GM18517 (cell line): Measurements from ENCODE around the gene GPR31.
A peak's percentile ranks its signal among the peaks of the same experiment; 100 is the strongest.

Experiments used
- ATAC-seq: cut with Tn5 transposase; IDR thresholded peaks from one replicate; pipeline ENCODE4 v1.9.1; 2021; ENCODE audit warnings: mild to moderate bottlenecking, moderate library complexity; ENCODE audit not compliant: unreplicated experiment

Gene GPR31

GRCh38 chr6:167120583-167120903 lies 37.2 kb downstream of the GPR31 start:
- ATAC-seq, result no peak

GRCh38 chr6:167119670-167120582 lies 37.9 kb downstream of the GPR31 start:
- ATAC-seq, result no peak

- no peak for ATAC-seq
These were observed 38.9 kb downstream of the GPR31 start for GRCh38 chr6:167118839-167119238.

DNA sequence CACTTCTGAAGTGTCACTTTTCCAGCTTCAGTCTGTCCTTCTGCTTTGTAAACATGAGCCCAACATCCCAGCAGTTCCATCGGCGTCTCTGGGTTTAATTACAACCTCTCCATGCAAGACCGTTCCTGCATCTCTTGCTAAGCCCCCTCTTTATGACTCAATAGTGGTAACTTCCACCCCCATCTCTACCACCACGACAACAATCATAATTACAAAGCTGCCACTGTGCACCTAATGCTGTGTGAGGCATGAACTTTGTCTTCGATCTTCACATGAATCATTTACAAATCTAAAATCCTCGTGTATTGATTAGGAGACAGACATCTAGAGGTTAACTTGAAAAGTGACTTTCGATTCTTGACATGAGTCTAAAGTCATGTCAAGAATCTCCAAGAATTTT lies 39.8 kb downstream of the GPR31 start:
- ATAC-seq, result no peak

- no peak for ATAC-seq
These were observed 40.9 kb downstream of the GPR31 start for GRCh38 chr6:167116838-167117228.

DNA sequence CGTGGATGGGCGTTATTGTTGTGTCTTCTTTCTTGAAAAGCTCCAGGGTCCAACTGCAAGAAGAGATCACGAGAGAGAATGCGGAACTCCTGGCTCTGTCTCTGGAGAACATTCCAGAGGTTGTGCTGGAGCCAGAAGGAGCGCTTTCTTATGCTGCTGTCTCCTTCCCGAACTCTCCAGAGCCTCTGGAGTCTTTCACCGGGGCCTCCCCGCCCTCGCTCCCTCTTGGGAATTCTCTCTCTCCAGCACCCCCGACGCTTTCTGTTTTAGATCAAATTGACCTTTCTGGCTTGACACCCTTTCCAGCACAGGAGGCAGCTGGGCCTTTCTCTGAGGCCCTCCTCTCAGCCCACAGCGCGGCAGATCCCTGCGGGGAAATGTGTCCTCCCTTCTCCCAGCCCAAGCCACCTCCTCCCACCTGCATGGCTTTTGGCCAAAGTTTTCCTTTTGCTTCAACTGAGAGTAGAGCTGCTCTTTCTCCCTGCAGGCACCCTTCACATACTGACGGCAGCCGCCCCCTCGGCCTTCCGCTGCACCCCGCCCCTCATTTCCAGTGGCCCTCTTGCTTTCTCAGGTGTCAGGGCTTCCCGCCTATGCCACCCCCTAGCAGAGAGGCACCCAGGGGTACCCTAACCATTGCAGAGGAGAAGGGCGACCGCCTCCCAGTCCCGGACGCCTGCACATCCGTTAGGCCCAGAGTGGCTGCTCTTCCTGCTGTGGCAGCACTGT lies 41.5 kb downstream of the GPR31 start:
- ATAC-seq, result no peak

- no peak for ATAC-seq
These were observed 42.7 kb downstream of the GPR31 start for GRCh38 chr6:167115054-167115453.

- ATAC-seq, result peak; percentile 80
These were observed 43.6 kb downstream of the GPR31 start for GRCh38 chr6:167113935-167114910.

GRCh38 chr6:167113047-167113754 lies 44.6 kb downstream of the GPR31 start:
- ATAC-seq, result peak; percentile 62

DNA sequence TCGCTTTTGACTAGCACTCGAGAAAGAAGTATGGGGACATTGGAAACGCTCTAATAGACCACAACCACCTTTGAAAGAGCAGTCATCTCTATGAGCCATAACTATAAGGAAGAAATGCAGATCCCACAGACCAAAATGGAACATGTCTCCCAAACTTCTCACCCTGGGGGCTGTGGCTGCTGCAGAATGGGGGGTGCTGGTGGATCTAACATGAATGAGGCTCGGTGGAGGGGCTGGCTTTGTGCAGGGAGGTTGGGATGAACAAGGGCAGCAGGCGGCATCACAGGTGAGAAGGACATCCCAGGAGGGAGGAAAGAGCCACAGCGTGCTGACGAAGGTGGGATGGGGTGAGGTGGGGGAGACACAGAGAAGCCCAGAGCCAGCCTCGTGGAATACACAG lies 45.4 kb downstream of the GPR31 start:
- no peak for ATAC-seq

- no peak for ATAC-seq
These were observed 46.2 kb downstream of the GPR31 start for GRCh38 chr6:167111597-167111996.

GRCh38 chr6:167109651-167110050 lies 48.1 kb downstream of the GPR31 start:
- no peak for ATAC-seq

- no peak for ATAC-seq
These were observed 49.5 kb downstream of the GPR31 start for GRCh38 chr6:167108278-167108677.

GRCh38 chr6:167107787-167108186 lies 50.0 kb downstream of the GPR31 start:
- ATAC-seq, result no peak

DNA sequence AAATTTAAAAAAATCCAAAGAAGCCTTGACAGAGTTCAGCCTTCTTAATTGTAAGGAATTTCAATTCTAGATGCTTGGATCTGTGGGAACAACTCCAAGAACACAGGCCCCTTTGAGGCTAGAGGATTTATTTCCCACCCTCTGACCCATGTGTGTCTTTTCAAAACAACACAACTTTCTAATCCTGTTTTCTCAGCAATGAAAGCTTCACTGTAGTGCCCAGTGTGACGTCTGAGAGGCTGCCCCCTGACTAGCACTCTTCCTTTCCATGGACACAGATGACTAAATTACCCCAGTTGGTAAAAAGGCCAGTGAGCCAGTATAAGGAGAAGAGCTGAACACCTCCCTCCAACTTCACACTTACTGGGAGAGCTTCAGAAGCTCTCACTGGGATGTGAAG lies 51.4 kb downstream of the GPR31 start:
- no peak for ATAC-seq
